ENCODE data around the gene ZNF155. TPM values are rescaled to one million over a fixed set of nuclear protein-coding genes. Genes with fewer than 3 reads are reported as not detected.

Gene ZNF155
- total RNA-seq, 1 donor from 2014 or later: 13.8 TPM

GRCh38 chr19:43984687-43985000 lies 656 bp downstream of the ZNF155 start:
- H3K4me1 Mint-ChIP-seq (ENCODE audit: low read depth): peaks cover 4% of the 10 kb centered on the region
- TF ChIP-seq CTCF (IDR thresholded peaks at IDR 0.05; ENCODE audit: unreplicated experiment): no peak
- H3K36me3 Mint-ChIP-seq (ENCODE audit: insufficient read depth): peaks cover 18% of the 10 kb centered on the region
- H3K4me3 Mint-ChIP-seq (ENCODE audit: low read depth): peak overlapping the region; percentile 99
- H3K27me3 Mint-ChIP-seq: no peaks in the 10 kb centered on the region
- H3K27ac Mint-ChIP-seq: peak overlapping the region; percentile 84
- no peak for DNase-seq (ENCODE audit: low spot score, unreplicated experiment)
- peaks cover 23% of the 10 kb centered on the region for H3K9me3 Mint-ChIP-seq (ENCODE audit: low read depth)

GRCh38 chr19:43997631-43998290 lies 13.8 kb downstream of the ZNF155 start:
- H3K36me3 Mint-ChIP-seq (ENCODE audit: insufficient read depth): peaks cover 27% of the 10 kb centered on the region

GRCh38 chr19:44002212-44002565 lies 18.2 kb downstream of the ZNF155 start:
- peaks cover 13% of the 10 kb centered on the region for H3K9me3 Mint-ChIP-seq (ENCODE audit: low read depth)
- no peak for TF ChIP-seq CTCF (IDR thresholded peaks at IDR 0.05; ENCODE audit: unreplicated experiment)
- H3K27me3 Mint-ChIP-seq: peaks cover 3% of the 10 kb centered on the region
- H3K4me3 Mint-ChIP-seq (ENCODE audit: low read depth): peak overlapping the region; percentile 95
- peak overlapping the region; percentile 96 for H3K27ac Mint-ChIP-seq
- peaks cover 23% of the 10 kb centered on the region for H3K36me3 Mint-ChIP-seq (ENCODE audit: insufficient read depth)
- DNase-seq (ENCODE audit: low spot score, unreplicated experiment): no peak
- H3K4me1 Mint-ChIP-seq (ENCODE audit: low read depth): peaks cover 14% of the 10 kb centered on the region

More at GRCh38 chr19:43997631-43998290, 13.8 kb downstream of the ZNF155 start:
- Mint-ChIP-seq H3K9me3 (ENCODE audit: low read depth) (no peaks in the 10 kb centered on the region), H3K27ac (no peak overlapping the region), H3K4me1 (ENCODE audit: low read depth) (peaks cover 8% of the 10 kb centered on the region), H3K4me3 (ENCODE audit: low read depth) (no peak overlapping the region), H3K27me3 (peaks cover 3% of the 10 kb centered on the region)
- DNase-seq (ENCODE audit: low spot score, unreplicated experiment): no peak
- TF ChIP-seq CTCF (IDR thresholded peaks at IDR 0.05; ENCODE audit: unreplicated experiment): no peak

- Mint-ChIP-seq H3K4me3 (ENCODE audit: low read depth) (peak within 1 kb of the TSS; percentile 95), H3K36me3 (ENCODE audit: insufficient read depth) (peaks cover 24% of the 10 kb centered on the region), H3K9me3 (ENCODE audit: low read depth) (peaks cover 19% of the 10 kb centered on the region), H3K27ac (peak within 1 kb of the TSS; percentile 96), H3K4me1 (ENCODE audit: low read depth) (peaks cover 14% of the 10 kb centered on the region), H3K27me3 (peaks cover 3% of the 10 kb centered on the region)
- peak; percentile 74 for DNase-seq (ENCODE audit: low spot score, unreplicated experiment)
- no peak for TF ChIP-seq CTCF (IDR thresholded peaks at IDR 0.05; ENCODE audit: unreplicated experiment)
Observed at GRCh38 chr19:44002566-44003460, 18.8 kb downstream of the ZNF155 start, which contains the start of gene ZNF230. Gene ZNF230 (plus strand): TSS chr19:44002957. CDS start chr19:44007079, 4,122 bp downstream.

GRCh38 chr19:44003461-44004009 lies 19.5 kb downstream of the ZNF155 start:
- peak overlapping the region; percentile 95 for H3K4me3 Mint-ChIP-seq (ENCODE audit: low read depth)
- peak overlapping the region; percentile 96 for H3K27ac Mint-ChIP-seq
- peaks cover 24% of the 10 kb centered on the region for H3K9me3 Mint-ChIP-seq (ENCODE audit: low read depth)
- peaks cover 3% of the 10 kb centered on the region for H3K27me3 Mint-ChIP-seq
- no peak for TF ChIP-seq CTCF (IDR thresholded peaks at IDR 0.05; ENCODE audit: unreplicated experiment)
- H3K4me1 Mint-ChIP-seq (ENCODE audit: low read depth): peaks cover 14% of the 10 kb centered on the region
- DNase-seq (ENCODE audit: low spot score, unreplicated experiment): no peak
- H3K36me3 Mint-ChIP-seq (ENCODE audit: insufficient read depth): peaks cover 30% of the 10 kb centered on the region

Measured in progenitor cell of endocrine pancreas (in vitro differentiated cells).